ENCODE measurements around the gene CMIP.

The CMIP gene

DNA sequence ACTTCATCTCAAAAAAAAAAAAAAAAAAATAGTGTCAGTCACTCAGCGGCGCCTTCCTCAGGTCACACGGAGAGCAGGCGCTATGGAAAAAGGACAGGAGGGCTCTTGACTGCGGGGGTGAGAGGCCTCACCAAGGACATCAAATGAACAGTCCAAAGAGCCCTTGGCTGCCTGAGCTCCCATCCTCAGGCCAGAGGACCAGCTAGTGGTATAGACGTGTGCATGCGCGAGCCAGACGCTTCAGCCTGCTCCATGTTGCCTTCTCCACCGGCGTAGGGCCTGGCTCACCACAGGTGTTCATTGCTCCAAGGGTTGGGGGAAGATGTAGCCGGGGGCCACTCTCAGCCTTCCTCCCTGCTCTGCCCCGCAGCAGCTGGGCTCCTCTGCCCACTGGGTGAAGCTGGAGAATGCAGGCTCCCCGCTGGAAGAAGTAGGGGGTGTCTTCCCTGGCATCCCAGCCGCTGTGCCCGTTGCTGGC lies 268.7 kb downstream of the CMIP start:
- Histone ChIP-seq H3K79me2 (ENCODE audit: insufficient read depth, low read length) (no peaks in the 10 kb centered on the region), H2AFZ (ENCODE audit: low read depth, low read length) (no peak overlapping the region), H3K9ac (ENCODE audit: low read depth, low read length) (no peak overlapping the region), H3K9me3 (ENCODE audit: insufficient read depth, low read length, severe bottlenecking) (no peaks in the 10 kb centered on the region), H3K4me3 (ENCODE audit: low read depth in 1 of 2, low read length in 2 of 2) (no peak overlapping the region), H3K27ac (ENCODE audit: low read length) (no peak overlapping the region), H3K4me2 (ENCODE audit: insufficient read depth, low read length) (no peak overlapping the region), H3K4me1 (ENCODE audit: insufficient read depth, low read length) (no peaks in the 10 kb centered on the region), H3K27me3 (ENCODE audit: insufficient read depth, low read length, poor library complexity) (no peaks in the 10 kb centered on the region), H4K20me1 (ENCODE audit: insufficient read depth, low read length) (peaks cover 5% of the 10 kb centered on the region; the same call in 1 of the 2 replicates), H3K36me3 (ENCODE audit: insufficient read depth, low read length) (peaks cover 13% of the 10 kb centered on the region)
- ATAC-seq (ENCODE audit: insufficient read depth, low read depth) (0 out of 3 replicates have a peak, but pooled peaks have one; percentile 35), DNase-seq (no peak)
- TF ChIP-seq, protein P1, sequence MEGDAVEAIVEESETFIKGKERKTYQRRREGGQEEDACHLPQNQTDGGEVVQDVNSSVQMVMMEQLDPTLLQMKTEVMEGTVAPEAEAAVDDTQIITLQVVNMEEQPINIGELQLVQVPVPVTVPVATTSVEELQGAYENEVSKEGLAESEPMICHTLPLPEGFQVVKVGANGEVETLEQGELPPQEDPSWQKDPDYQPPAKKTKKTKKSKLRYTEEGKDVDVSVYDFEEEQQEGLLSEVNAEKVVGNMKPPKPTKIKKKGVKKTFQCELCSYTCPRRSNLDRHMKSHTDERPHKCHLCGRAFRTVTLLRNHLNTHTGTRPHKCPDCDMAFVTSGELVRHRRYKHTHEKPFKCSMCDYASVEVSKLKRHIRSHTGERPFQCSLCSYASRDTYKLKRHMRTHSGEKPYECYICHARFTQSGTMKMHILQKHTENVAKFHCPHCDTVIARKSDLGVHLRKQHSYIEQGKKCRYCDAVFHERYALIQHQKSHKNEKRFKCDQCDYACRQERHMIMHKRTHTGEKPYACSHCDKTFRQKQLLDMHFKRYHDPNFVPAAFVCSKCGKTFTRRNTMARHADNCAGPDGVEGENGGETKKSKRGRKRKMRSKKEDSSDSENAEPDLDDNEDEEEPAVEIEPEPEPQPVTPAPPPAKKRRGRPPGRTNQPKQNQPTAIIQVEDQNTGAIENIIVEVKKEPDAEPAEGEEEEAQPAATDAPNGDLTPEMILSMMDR (IDR thresholded peaks at IDR 0.05; ENCODE audit: borderline replicate concordance, extremely low read depth, low read length, poor library complexity, severe bottlenecking): no peak
- no peak for TF ChIP-seq EZH2 (IDR thresholded peaks at IDR 0.05; ENCODE audit: borderline replicate concordance, low read depth, low read length, severe bottlenecking)

DNA sequence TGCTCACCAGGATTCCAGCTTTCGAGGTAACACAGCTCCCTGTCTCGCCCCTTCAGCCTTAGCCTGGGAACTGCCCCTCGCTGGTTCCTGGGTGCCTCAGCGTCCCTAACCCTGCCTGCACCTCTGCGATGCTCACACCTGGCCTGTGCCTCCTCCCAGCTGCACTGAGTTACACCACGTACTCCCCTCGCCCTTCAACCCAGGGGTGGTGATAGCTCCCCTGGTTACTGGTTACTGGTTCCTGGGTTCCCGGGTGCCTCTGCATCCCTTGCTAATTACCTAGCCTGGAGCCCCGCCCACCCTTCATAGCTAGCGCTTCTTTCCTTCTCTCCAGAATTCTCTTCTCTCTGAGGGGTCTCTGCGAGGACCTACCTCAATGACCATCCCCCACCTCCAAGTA lies 269.2 kb downstream of the CMIP start:
- no peak for ATAC-seq (ENCODE audit: insufficient read depth, low read depth)

DNA sequence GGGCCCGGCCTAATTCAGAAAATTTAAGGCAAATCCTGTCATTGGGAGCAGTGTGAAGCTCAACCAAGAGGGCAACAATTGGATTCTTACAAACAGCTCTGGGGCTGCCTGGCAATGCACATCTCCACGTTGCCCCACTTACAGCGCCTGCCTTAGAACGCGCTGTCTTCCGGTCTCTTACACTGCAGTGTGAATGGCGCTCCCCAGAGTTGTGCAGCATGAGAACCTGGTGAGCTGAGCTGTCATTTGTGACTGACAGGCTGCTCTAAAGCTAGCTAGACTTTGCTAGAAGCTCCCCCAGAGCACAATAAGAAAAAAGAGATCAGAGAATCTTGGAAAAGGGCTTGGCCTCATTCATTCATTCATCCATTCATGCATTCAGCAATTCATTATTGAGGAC lies 270.0 kb downstream of the CMIP start:
- H3K36me3 ChIP-seq (ENCODE audit: insufficient read depth, low read length): peaks cover under 1% of the 10 kb centered on the region; the same call in 1 of the 2 replicates
- H3K4me3 ChIP-seq (ENCODE audit: low read depth in 1 of 2, low read length in 2 of 2): no peak overlapping the region
- ATAC-seq (ENCODE audit: insufficient read depth, low read depth): no peak
- no peak overlapping the region for H3K9ac ChIP-seq (ENCODE audit: low read depth, low read length)
- no peak overlapping the region for H2AFZ ChIP-seq (ENCODE audit: low read depth, low read length)
- H3K4me2 ChIP-seq (ENCODE audit: insufficient read depth, low read length): no peak overlapping the region
- no peaks in the 10 kb centered on the region for H3K27me3 ChIP-seq (ENCODE audit: insufficient read depth, low read length, poor library complexity)
- H3K4me1 ChIP-seq (ENCODE audit: insufficient read depth, low read length): no peaks in the 10 kb centered on the region
- peaks cover 5% of the 10 kb centered on the region; the same call in 1 of the 2 replicates for H4K20me1 ChIP-seq (ENCODE audit: insufficient read depth, low read length)
- H3K79me2 ChIP-seq (ENCODE audit: insufficient read depth, low read length): no peaks in the 10 kb centered on the region
- TF ChIP-seq EZH2 (IDR thresholded peaks at IDR 0.05; ENCODE audit: borderline replicate concordance, low read depth, low read length, severe bottlenecking): no peak
- TF ChIP-seq, protein P1 (IDR thresholded peaks at IDR 0.05; ENCODE audit: borderline replicate concordance, extremely low read depth, low read length, poor library complexity, severe bottlenecking): no peak
- DNase-seq: no peak
- no peak overlapping the region for H3K27ac ChIP-seq (ENCODE audit: low read length)
- H3K9me3 ChIP-seq (ENCODE audit: insufficient read depth, low read length, severe bottlenecking): no peaks in the 10 kb centered on the region

More for the DNA sequence above, 269.2 kb downstream of the CMIP start:
- Histone ChIP-seq H3K36me3 (ENCODE audit: insufficient read depth, low read length) (peaks cover 9% of the 10 kb centered on the region), H3K79me2 (ENCODE audit: insufficient read depth, low read length) (no peaks in the 10 kb centered on the region), H3K9ac (ENCODE audit: low read depth, low read length) (no peak overlapping the region), H4K20me1 (ENCODE audit: insufficient read depth, low read length) (peaks cover 5% of the 10 kb centered on the region; the same call in 1 of the 2 replicates), H3K27me3 (ENCODE audit: insufficient read depth, low read length, poor library complexity) (no peaks in the 10 kb centered on the region), H2AFZ (ENCODE audit: low read depth, low read length) (no peak overlapping the region), H3K4me1 (ENCODE audit: insufficient read depth, low read length) (no peaks in the 10 kb centered on the region), H3K4me2 (ENCODE audit: insufficient read depth, low read length) (no peak overlapping the region), H3K9me3 (ENCODE audit: insufficient read depth, low read length, severe bottlenecking) (no peaks in the 10 kb centered on the region), H3K4me3 (ENCODE audit: low read depth in 1 of 2, low read length in 2 of 2) (no peak overlapping the region), H3K27ac (ENCODE audit: low read length) (no peak overlapping the region)
- TF ChIP-seq, protein P1 (IDR thresholded peaks at IDR 0.05; ENCODE audit: borderline replicate concordance, extremely low read depth, low read length, poor library complexity, severe bottlenecking): no peak
- no peak for TF ChIP-seq EZH2 (IDR thresholded peaks at IDR 0.05; ENCODE audit: borderline replicate concordance, low read depth, low read length, severe bottlenecking)
- no peak for DNase-seq
